GM18907 (cell line): ENCODE measurements around the gene PLEKHH2.
"Not testable (repeated sequence)": the region's sequence is repeated elsewhere in the genome, so short reads cannot be mapped to it uniquely, and the experiment has no call there.

Experiments used
- ATAC-seq: cut with Tn5 transposase; IDR thresholded peaks from one replicate; pipeline ENCODE4 v1.9.1; 2021; ENCODE audit warnings: mild to moderate bottlenecking, moderate library complexity; ENCODE audit not compliant: unreplicated experiment

The PLEKHH2 gene

DNA sequence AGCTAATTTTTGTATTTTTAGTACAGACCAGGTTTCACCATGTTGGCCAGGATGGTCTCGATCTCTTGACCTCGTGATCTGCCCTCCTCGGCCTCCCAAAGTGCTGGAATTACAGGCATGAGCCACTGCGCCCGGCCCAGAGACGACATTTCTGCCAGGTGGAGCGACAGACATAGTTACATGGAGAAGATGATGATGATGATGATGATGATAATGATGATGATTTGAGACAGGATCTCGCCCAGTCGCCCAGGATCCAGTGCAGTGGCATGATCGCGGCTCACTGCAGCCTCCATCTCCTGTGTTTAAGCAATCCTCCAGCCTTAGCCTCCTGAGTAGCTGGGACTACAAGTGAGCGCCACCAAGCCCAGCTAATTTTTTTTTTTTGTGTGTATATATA, 907 bp upstream of the PLEKHH2 start:
- ATAC-seq: not testable (repeated sequence)

GRCh38 chr2:43636621-43637020, 439 bp upstream of the PLEKHH2 start:
- no peak for ATAC-seq

- ATAC-seq: no peak
Observed at GRCh38 chr2:43642363-43642762, 5.3 kb downstream of the PLEKHH2 start.

DNA sequence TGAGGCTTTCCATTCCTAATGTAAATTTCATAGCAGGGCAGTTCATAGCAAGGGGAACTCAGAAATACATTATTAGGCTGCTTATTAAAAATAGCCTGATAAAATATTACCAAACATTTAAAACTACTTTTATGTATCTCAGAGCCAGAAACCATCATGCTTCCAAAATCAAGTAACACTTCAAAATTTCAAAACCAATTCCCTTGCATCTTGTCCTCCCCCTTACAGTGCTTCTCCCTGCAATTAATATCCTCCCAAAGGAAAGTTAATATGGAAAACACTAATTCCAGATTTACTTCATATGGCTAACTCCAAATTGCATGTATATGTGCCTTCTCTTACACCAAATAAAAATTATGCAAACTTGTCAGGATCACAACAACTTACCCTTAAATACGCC, 6.6 kb downstream of the PLEKHH2 start:
- ATAC-seq: no peak

- no peak for ATAC-seq
Observed at GRCh38 chr2:43648994-43649701, 12.1 kb downstream of the PLEKHH2 start.

DNA sequence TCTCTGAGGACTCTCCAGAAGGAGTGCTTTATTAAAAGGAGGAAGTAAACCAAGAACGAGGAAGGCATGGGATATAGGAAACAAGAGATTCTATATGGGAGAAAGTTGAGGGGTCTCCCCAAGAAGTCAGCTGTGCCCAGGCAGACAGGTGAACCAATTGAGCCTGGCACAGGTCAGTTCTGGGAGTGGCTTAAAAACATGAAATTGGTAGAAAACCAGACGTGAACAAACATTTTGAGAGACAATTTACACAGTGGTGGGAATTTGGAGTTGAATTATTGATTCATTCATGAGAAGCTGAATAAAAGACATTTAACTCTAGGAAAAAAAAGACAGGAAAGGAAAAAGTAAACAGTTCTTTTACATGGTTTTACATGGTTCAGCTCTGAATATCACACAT, 16.4 kb downstream of the PLEKHH2 start:
- ATAC-seq: no peak

DNA sequence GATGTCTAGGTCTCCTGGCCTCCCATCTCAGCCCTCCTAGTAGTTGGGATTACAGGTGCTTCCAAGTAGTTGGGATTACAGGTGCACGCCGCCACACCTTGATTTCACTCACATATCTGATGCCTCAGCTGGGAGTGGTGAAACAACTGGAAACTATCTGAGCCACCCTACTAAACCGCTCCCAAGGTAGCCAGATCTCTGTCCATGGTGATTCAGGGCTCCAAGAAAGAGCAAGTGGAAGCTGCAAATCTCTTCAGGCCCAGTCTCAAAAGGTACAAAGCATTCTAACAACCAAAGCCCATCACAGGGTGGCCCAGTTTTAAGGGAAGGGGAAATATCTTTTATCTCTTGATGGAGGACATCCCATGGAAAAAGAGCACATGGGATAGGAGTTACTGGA, 20.2 kb downstream of the PLEKHH2 start:
- ATAC-seq: no peak

DNA sequence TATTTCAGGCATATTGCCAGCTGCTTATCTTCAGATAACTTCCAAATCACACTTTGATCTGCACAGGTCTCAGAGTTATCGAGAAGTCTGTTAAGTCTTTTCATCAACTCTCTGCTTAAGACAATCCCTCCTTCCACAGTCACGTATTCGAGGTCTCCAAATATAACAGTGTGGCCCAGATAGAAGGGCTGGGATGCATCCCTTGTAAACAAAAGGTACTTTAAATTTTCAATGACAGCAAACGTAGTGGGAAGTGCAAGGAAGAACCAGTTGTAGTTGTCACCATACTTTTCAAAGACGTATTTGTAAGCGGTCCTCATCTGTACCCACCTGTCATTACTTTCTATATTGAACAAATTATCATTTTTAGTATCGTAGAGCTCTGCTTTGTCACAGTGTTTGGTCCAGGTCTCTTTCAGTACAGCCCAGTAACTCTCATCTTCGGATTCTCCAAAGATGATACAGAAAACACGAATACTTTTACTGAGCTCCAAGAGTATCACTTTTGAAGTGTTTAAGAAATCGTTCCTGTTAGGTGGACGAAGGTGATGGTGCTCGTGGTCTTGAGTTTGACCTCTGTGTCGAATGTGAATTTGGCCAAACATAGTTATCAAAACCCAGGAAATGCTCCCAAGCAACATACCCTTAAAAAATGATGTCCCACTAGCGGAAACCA, 38.7 kb downstream of the PLEKHH2 start:
- no peak for ATAC-seq

DNA sequence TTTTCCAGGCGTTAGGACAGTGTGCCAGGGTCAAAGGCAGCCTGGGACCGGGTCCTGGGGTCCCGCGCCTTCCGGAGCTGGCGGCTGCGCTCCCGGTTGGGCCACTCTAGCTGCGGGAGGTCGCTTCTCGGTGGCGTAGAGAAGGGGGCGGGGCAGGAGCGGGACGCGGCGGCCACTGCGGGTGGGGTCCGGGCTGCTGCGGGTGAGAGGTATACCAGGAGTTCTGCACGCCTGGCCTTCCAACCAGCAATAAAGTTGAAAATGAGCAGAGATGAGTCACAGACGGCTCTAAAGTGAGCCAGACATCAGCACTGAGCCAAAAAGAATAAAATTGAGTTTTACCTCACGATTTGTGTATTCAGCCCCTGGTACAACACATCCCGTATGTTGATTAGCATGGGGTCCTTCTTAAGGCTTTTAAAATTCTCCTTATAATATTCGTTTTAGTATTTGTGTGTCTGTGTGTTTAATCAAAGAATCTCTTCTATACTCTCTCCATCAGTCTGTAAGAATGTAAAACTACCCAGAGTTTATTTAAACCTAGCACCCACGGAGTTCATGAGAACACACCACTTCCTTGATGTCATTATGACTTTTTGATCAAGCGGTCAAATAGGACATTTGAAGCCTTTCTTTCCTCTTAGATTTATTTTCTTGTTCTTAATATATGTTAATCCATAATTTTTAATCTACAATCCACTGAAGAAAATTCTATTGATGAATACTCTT, 39.4 kb downstream of the PLEKHH2 start, which contains the start of gene C1GALT1C1L:
C1GALT1C1L (minus strand) TSS at position 108 of the 729 bp plus-strand sequence; CDS start at position 1, 107 bp downstream.
- no peak for ATAC-seq

- not testable (repeated sequence) for ATAC-seq
Observed at GRCh38 chr2:43677783-43678182, 40.7 kb downstream of the PLEKHH2 start.

DNA sequence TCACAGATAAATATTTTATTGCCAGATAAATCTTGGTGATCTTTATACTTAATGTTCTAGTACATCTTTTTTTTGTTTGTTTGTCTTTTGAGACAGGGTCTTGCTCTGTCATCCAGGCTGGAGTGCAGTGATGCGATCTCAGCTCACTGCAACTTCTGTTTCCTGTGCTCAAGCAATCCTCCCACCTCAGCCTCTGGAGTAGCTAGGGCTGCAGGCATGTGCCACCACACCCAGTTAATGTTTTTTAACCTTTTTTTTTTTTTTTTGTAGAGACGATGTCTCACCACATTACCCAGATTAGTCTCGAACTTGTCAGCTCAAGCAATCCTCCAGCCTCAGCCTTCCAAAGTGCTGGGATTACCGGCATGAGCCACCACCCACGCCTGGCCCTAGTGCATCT, 48.3 kb downstream of the PLEKHH2 start:
- ATAC-seq: no peak

DNA sequence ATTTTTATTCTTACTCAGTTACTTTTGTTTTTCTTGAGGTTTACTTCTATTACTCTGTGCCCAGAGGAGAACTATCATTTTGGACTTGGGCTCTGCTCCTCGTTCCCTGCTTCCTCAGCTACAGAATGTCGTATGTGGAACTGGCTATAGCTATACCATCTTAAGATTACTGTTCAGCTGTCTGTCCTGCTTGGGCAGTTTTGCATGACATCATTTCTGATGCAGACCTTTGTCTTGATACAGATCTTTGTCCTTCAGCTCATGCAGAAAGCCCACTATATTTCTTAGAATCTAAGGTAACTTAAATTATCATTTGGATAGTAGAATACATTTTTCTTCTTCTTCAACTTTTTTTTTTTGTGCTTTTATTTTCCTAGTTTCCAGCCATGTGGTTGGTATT, 52.9 kb downstream of the PLEKHH2 start:
- ATAC-seq: no peak

GRCh38 chr2:43692428-43692994, 55.5 kb downstream of the PLEKHH2 start:
- no peak for ATAC-seq

DNA sequence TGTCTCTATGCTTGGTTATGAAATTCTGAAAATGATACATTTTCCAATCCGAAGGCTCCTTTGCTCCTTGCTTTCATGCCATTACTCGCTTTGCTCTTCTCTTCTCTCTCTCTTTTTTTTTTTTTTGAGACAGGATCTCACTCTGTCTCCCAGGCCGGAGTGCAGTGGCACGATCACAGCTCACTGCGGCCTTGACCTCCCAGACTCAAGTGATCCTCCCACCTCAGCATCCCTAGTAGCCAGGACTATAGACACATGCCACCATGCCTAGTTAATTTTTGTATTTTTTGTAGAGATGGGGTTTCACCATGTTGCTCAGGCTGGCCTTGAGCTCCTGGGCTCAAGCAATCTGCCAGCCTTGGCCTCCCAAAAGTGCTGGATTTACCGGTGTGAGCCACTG, 61.1 kb downstream of the PLEKHH2 start:
- not testable (repeated sequence) for ATAC-seq

- no peak for ATAC-seq
Observed at GRCh38 chr2:43699761-43700160, 62.7 kb downstream of the PLEKHH2 start.

- ATAC-seq: no peak
Observed at GRCh38 chr2:43701111-43701510, 64.1 kb downstream of the PLEKHH2 start.

- no peak for ATAC-seq
Observed at GRCh38 chr2:43707255-43708015, 70.4 kb downstream of the PLEKHH2 start.

DNA sequence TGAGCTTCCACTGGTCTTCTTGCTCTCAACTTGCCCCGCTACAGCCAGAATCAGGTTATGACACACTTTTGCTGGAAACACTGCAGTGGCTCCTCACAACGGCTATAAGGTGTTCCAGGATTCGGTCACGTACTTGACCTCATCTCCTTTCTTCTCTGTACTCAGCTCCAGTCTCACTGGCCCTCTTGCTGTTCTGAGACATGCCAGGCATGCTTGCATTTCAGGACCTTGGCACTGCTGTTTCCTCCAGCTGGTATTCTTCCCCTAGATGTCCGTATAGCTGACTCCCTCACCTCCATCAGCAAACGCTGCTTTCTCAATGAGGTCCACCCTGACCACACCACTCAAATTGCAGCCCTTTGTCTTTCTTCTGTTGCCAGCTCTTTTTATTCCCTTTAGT, 71.1 kb downstream of the PLEKHH2 start:
- ATAC-seq: no peak

- ATAC-seq: no peak
Observed at GRCh38 chr2:43708891-43709290, 71.8 kb downstream of the PLEKHH2 start.

GRCh38 chr2:43710866-43711265, 73.8 kb downstream of the PLEKHH2 start:
- ATAC-seq: no peak

DNA sequence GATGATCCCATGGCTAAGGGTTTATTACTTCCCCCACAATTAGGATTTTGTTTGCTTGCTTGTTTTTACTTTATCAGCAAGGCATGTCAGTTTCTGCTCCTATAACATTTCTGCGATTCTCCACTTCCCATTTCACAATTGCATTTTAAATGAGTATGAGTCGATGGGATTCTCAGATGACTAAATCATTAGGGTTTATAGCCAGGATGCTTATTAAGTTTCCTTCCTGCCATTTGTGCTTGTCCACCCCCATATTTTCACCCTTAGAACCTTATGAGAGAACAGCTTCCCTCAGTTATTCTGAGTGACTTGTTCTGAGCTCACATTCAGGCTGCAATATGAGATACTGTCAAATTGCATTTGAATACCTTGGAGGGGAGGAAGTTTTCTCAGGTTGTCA, 77.1 kb downstream of the PLEKHH2 start:
- ATAC-seq: no peak
